Activated B cell treated with CpG ODN at 0.5 μM for 24 hours (primary cell): ENCODE results near the gene GNAZ. TPM values are rescaled to one million over a fixed set of nuclear protein-coding genes. Genes with fewer than 3 reads are reported as not detected.

Experiments used
- ATAC-seq: fragments of 200-7000 bp; cut with Tn5 transposase; one replicate; pipeline ENCODE4 v1.10.0; 2021; ENCODE audit warnings: low read depth, mild to moderate bottlenecking, moderate library complexity
- CTCF ChIA-PET: fragments of 350-600 bp; sonication (Branson Sonifier 250); formaldehyde crosslinking; loops from one replicate; lab custom pipeline; 2021; ENCODE audit warnings: antibody characterized with exemption; lab: Charles Lee
- POLR2A ChIA-PET: fragments of 350-600 bp; sonication (Branson Sonifier 250); formaldehyde crosslinking; loops from one replicate; lab custom pipeline; 2021; ENCODE audit warnings: antibody characterized with exemption; lab: Charles Lee
- DNase-seq: peaks from one replicate; pipeline ENCODE4 v3.0.0; 2022
- H3K27ac Mint-ChIP-seq: one replicate; pipeline ENCODE4 v1.8.0; 2020; ENCODE audit warnings: mixed read lengths
- H3K27me3 Mint-ChIP-seq: one replicate; pipeline ENCODE4 v1.8.0; 2021; ENCODE audit warnings: mixed read lengths
- H3K36me3 Mint-ChIP-seq: one replicate; pipeline ENCODE4 v1.8.0; 2021; ENCODE audit warnings: low read depth, mixed read lengths
- H3K4me1 Mint-ChIP-seq: one replicate; pipeline ENCODE4 v1.8.0; 2021; ENCODE audit warnings: mixed read lengths
- H3K4me3 Mint-ChIP-seq: one replicate; pipeline ENCODE4 v1.8.0; 2020; ENCODE audit warnings: mild to moderate bottlenecking, mixed read lengths
- H3K9me3 Mint-ChIP-seq: one replicate; pipeline ENCODE4 v1.8.0; 2020; ENCODE audit warnings: mixed read lengths
- CTCF ChIP-seq: fragments of 200-600 bp; IDR thresholded peaks from one replicate; pipeline ENCODE4 v1.8.0; 2022; ENCODE audit warnings: antibody characterized with exemption, mild to moderate bottlenecking
- intact Hi-C: fragments of 100-400 bp; cut with micrococcal nuclease; formaldehyde crosslinking; loops from one replicate; pipeline ENCODE4 v1.15.1; 2024
- total RNA-seq: library from RNA; stranded (reverse); gene quantifications from 2 replicates; pipeline ENCODE4 v1.2.3, GENCODE V29; 2022

GNAZ gene
- total RNA-seq, 1 donor from 2014 or later: 12.2 TPM

GRCh38 chr22:23118647-23119493 lies 48.6 kb downstream of the GNAZ start:
- Mint-ChIP-seq H3K27me3 (no peaks in the 10 kb centered on the region), H3K4me1 (peaks cover 9% of the 10 kb centered on the region), H3K4me3 (no peak overlapping the region), H3K9me3 (no peaks in the 10 kb centered on the region), H3K27ac (peak overlapping the region; percentile 53), H3K36me3 (peaks cover 5% of the 10 kb centered on the region)
- no peak for TF ChIP-seq CTCF
- intact Hi-C loops: no loop called here
- ChIA-PET POLR2A (interaction anchor here (0.6 kb wide), 1 partner anchor 34 kb away, joined by 3 read pairs; no protein-coding TSS in a partner anchor), CTCF (interaction anchor here (0.6 to 1.7 kb wide), 4 partner anchors 9 to 159 kb away, joined by 3 to 10 read pairs (median 3); no protein-coding TSS in a partner anchor)
- DNase-seq (no peak), ATAC-seq (no peak)

- TF ChIP-seq CTCF: no peak
- intact Hi-C loops: no loop called here
- DNase-seq: no peak
- peak; percentile 42 for ATAC-seq
- Mint-ChIP-seq H3K4me3 (no peak overlapping the region), H3K9me3 (no peaks in the 10 kb centered on the region), H3K4me1 (peaks cover 9% of the 10 kb centered on the region), H3K27ac (peak overlapping the region; percentile 53), H3K27me3 (no peaks in the 10 kb centered on the region), H3K36me3 (peaks cover 5% of the 10 kb centered on the region)
- ChIA-PET CTCF (interaction anchor here (0.6 to 1.7 kb wide), 4 partner anchors 8 to 160 kb away, joined by 3 to 10 read pairs (median 3); no protein-coding TSS in a partner anchor), POLR2A (interaction anchor here (0.6 kb wide), 1 partner anchor 33 kb away, joined by 3 read pairs; no protein-coding TSS in a partner anchor)
These were observed 49.4 kb downstream of the GNAZ start for GRCh38 chr22:23119494-23120414.

GRCh38 chr22:23120415-23120899 lies 50.1 kb downstream of the GNAZ start:
- no peak overlapping the region for H3K27ac Mint-ChIP-seq
- H3K27me3 Mint-ChIP-seq: no peaks in the 10 kb centered on the region
- no peak for TF ChIP-seq CTCF
- no peaks in the 10 kb centered on the region for H3K9me3 Mint-ChIP-seq
- peaks cover 5% of the 10 kb centered on the region for H3K36me3 Mint-ChIP-seq
- H3K4me3 Mint-ChIP-seq: no peak overlapping the region
- ATAC-seq: no peak
- ChIA-PET CTCF (interaction anchor here (1.4 to 1.7 kb wide), 3 partner anchors 8 to 166 kb away, joined by 3 to 10 read pairs (median 5); no protein-coding TSS in a partner anchor), POLR2A (no interaction called here)
- DNase-seq: no peak
- intact Hi-C loops: no loop called here
- H3K4me1 Mint-ChIP-seq: peaks cover 9% of the 10 kb centered on the region

GRCh38 chr22:23121000-23121421 lies 50.7 kb downstream of the GNAZ start:
- no peak for TF ChIP-seq CTCF
- Mint-ChIP-seq H3K9me3 (no peaks in the 10 kb centered on the region), H3K27me3 (no peaks in the 10 kb centered on the region), H3K4me1 (peaks cover 9% of the 10 kb centered on the region), H3K4me3 (no peak overlapping the region), H3K36me3 (peaks cover 5% of the 10 kb centered on the region), H3K27ac (no peak overlapping the region)
- ATAC-seq (no peak), DNase-seq (no peak)
- ChIA-PET CTCF (interaction anchor here (0.8 to 4.6 kb wide), 4 partner anchors 161 to 193 kb away, joined by 3 to 19 read pairs (median 8); no protein-coding TSS in a partner anchor), POLR2A (interaction anchor here (0.7 kb wide), 1 partner anchor 344 kb away, joined by 7 read pairs; no protein-coding TSS in a partner anchor)
- intact Hi-C loops: no loop called here
